NCI-H526 treated with DMSO at 0.1 percent for 48 hours (cell line): ENCODE measurements around the gene DDX24.

Experiments
- DNase-seq: peaks from one replicate; lab custom pipeline; 2025; lab: John Stamatoyannopoulos, UW

The DDX24 gene

GRCh38 chr14:94046696-94047250, 34.2 kb downstream of the DDX24 start:
- no peak for DNase-seq

- no peak for DNase-seq
Observed at GRCh38 chr14:94045563-94046345, 35.2 kb downstream of the DDX24 start.

GRCh38 chr14:94045101-94045500, 35.9 kb downstream of the DDX24 start:
- DNase-seq: no peak

- no peak for DNase-seq
Observed at GRCh38 chr14:94044476-94045091, 36.4 kb downstream of the DDX24 start.

- DNase-seq: no peak
Observed at GRCh38 chr14:94043756-94044475, 37.1 kb downstream of the DDX24 start.

GRCh38 chr14:94043111-94043755, 37.8 kb downstream of the DDX24 start:
- no peak for DNase-seq

GRCh38 chr14:94042433-94043091, 38.4 kb downstream of the DDX24 start:
- no peak for DNase-seq

- no peak for DNase-seq
Observed at GRCh38 chr14:94041551-94042346, 39.3 kb downstream of the DDX24 start.

GRCh38 chr14:94040796-94041195, 40.2 kb downstream of the DDX24 start:
- DNase-seq: no peak

GRCh38 chr14:94040247-94040646, 40.8 kb downstream of the DDX24 start:
- no peak for DNase-seq

- DNase-seq: no peak
Observed at GRCh38 chr14:94038921-94039629, 41.9 kb downstream of the DDX24 start.

- no peak for DNase-seq
Observed at GRCh38 chr14:94038510-94038909, 42.5 kb downstream of the DDX24 start.

- no peak for DNase-seq
Observed at GRCh38 chr14:94037954-94038353, 43.0 kb downstream of the DDX24 start.

- DNase-seq: peak; percentile 47
Observed at GRCh38 chr14:94036313-94037167, 44.5 kb downstream of the DDX24 start.

- DNase-seq: no peak
Observed at GRCh38 chr14:94034886-94035285, 46.1 kb downstream of the DDX24 start.

- DNase-seq: no peak
Observed at GRCh38 chr14:94031883-94032279, 49.1 kb downstream of the DDX24 start.

- DNase-seq: no peak
Observed at GRCh38 chr14:94031161-94031882, 49.7 kb downstream of the DDX24 start.

- DNase-seq: no peak
Observed at GRCh38 chr14:94030571-94030970, 50.4 kb downstream of the DDX24 start.
